ENCODE measurements around the gene MICALL2.

The MICALL2 gene

DNA sequence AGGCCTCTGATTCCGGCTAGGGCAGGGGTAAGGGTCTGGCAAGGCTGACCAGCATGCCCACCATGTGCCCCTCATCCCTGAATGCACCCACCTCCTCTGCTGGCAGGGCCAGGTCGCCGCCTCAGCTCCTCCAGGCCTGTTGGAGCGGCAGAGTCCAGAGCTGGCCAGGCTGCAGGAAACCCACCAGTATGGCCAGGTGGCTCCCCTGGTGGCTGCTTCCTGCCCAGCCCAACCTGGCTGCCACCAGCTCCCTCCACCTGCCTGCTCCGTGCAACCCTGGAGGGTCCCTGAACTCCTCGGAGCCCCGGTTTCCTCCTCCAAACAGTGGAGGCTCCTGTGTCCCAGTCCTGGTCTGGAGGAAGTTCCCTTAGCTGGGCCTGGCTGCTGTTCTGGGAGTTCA lies 39.6 kb downstream of the MICALL2 start:
- no peaks in the 10 kb centered on the region for H3K36me3 ChIP-seq (ENCODE audit: low read length)
- H4K20me1 ChIP-seq (ENCODE audit: low read depth, low read length) = no peaks in the 10 kb centered on the region
- no peaks in the 10 kb centered on the region for H3K79me2 ChIP-seq (ENCODE audit: insufficient read depth, low read length)
- H3K27me3 ChIP-seq (ENCODE audit: low read length) = no peaks in the 10 kb centered on the region
- no peak overlapping the region for H3K9ac ChIP-seq (ENCODE audit: low read length)
- H3F3A ChIP-seq (ENCODE audit: insufficient read depth) = no peaks in the 10 kb centered on the region
- H3K4me2 ChIP-seq (ENCODE audit: low read depth, low read length, poor library complexity, severe bottlenecking) = no peak overlapping the region
- no peaks in the 10 kb centered on the region for H3K9me2 ChIP-seq (replicated peaks; ENCODE audit: insufficient read depth, low read length)
- no peak overlapping the region for H3K4me3 ChIP-seq (ENCODE audit: insufficient read depth, low read length, poor library complexity, severe bottlenecking)
- TF ChIP-seq EZH2phosphoT487 (conservative IDR thresholded peaks at IDR 0.05; ENCODE audit: low read length) = no peak
- TF ChIP-seq, protein P1, sequence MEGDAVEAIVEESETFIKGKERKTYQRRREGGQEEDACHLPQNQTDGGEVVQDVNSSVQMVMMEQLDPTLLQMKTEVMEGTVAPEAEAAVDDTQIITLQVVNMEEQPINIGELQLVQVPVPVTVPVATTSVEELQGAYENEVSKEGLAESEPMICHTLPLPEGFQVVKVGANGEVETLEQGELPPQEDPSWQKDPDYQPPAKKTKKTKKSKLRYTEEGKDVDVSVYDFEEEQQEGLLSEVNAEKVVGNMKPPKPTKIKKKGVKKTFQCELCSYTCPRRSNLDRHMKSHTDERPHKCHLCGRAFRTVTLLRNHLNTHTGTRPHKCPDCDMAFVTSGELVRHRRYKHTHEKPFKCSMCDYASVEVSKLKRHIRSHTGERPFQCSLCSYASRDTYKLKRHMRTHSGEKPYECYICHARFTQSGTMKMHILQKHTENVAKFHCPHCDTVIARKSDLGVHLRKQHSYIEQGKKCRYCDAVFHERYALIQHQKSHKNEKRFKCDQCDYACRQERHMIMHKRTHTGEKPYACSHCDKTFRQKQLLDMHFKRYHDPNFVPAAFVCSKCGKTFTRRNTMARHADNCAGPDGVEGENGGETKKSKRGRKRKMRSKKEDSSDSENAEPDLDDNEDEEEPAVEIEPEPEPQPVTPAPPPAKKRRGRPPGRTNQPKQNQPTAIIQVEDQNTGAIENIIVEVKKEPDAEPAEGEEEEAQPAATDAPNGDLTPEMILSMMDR (IDR thresholded peaks at IDR 0.05; ENCODE audit: insufficient read depth, low read length, poor library complexity, severe bottlenecking) = no peak
- no peak overlapping the region for H3K27ac ChIP-seq (ENCODE audit: low read depth, low read length)
- H3K9me3 ChIP-seq (ENCODE audit: insufficient read depth, low read length) = no peaks in the 10 kb centered on the region
- H2AFZ ChIP-seq (ENCODE audit: low read depth, low read length, severe bottlenecking) = no peak overlapping the region

DNA sequence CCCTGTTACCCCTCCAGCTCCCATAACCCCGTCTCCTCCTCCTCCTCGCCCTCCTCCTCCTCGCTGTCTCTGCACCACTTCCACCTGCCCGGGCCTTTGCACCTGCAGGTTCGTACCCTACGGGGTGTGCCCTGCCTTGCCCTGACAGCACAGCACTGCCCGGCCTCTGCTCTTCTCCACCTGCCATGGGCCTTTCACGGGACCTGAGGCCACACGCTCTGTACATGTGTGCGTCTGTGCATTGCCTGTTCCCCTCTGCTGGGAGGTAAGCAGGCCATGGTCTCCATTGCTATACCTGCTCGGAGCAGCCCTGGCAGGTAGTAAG lies 40.0 kb downstream of the MICALL2 start:
- TF ChIP-seq, protein P1 (IDR thresholded peaks at IDR 0.05; ENCODE audit: insufficient read depth, low read length, poor library complexity, severe bottlenecking) = no peak
- no peak for TF ChIP-seq EZH2phosphoT487 (conservative IDR thresholded peaks at IDR 0.05; ENCODE audit: low read length)
- Histone ChIP-seq H2AFZ (ENCODE audit: low read depth, low read length, severe bottlenecking) (no peak overlapping the region), H3F3A (ENCODE audit: insufficient read depth) (no peaks in the 10 kb centered on the region), H3K9me2 (replicated peaks; ENCODE audit: insufficient read depth, low read length) (no peaks in the 10 kb centered on the region), H4K20me1 (ENCODE audit: low read depth, low read length) (no peaks in the 10 kb centered on the region), H3K36me3 (ENCODE audit: low read length) (no peaks in the 10 kb centered on the region), H3K79me2 (ENCODE audit: insufficient read depth, low read length) (no peaks in the 10 kb centered on the region), H3K27ac (ENCODE audit: low read depth, low read length) (no peak overlapping the region), H3K27me3 (ENCODE audit: low read length) (no peaks in the 10 kb centered on the region), H3K4me2 (ENCODE audit: low read depth, low read length, poor library complexity, severe bottlenecking) (no peak overlapping the region), H3K9ac (ENCODE audit: low read length) (no peak overlapping the region), H3K9me3 (ENCODE audit: insufficient read depth, low read length) (no peaks in the 10 kb centered on the region), H3K4me3 (ENCODE audit: insufficient read depth, low read length, poor library complexity, severe bottlenecking) (no peak overlapping the region)

DNA sequence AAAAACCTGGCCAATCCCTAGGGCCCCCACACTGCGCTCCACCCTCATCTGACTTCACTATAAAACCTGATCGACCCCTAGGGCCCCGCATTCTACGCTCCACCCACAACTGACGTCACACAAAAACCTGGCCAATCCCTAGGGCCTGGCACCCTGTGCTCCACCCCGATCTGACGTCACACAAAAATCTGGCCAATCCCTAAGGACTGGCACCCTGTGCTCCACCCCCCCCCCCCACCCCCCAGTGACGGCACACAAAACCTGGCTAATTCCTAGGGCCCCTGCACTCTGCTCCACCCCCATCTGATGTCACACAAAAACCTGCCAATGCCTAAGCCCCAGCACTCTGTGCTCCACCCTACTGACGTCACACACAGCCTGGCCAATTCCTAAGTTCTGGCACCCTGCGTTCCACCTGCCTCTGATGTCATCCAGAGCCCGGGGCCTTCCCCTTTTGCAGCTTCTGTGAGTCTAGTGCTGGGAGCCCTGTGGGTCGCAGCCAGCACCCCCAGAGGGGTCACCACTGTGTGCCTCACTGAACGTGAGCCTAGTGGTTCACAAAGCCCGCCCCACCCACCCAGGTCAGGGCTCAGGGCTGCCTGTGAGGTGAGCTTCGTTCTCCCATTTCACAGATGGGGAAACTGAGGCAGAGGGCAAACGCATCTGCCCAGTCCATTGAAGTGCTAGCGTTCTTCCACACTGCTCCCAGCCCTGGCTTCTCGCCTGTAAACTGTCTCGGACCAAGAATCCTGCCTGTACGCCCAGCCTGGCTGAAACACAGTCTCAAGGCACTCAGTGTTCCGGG lies 40.6 kb downstream of the MICALL2 start:
- H2AFZ ChIP-seq (ENCODE audit: low read depth, low read length, severe bottlenecking) = no peak overlapping the region
- TF ChIP-seq EZH2phosphoT487 (conservative IDR thresholded peaks at IDR 0.05; ENCODE audit: low read length) = no peak
- TF ChIP-seq, protein P1 (IDR thresholded peaks at IDR 0.05; ENCODE audit: insufficient read depth, low read length, poor library complexity, severe bottlenecking) = no peak
- H3K36me3 ChIP-seq (ENCODE audit: low read length) = no peaks in the 10 kb centered on the region
- H3K27me3 ChIP-seq (ENCODE audit: low read length) = no peaks in the 10 kb centered on the region
- H3K4me2 ChIP-seq (ENCODE audit: low read depth, low read length, poor library complexity, severe bottlenecking) = no peak overlapping the region
- no peak overlapping the region for H3K9ac ChIP-seq (ENCODE audit: low read length)
- no peaks in the 10 kb centered on the region for H3K9me3 ChIP-seq (ENCODE audit: insufficient read depth, low read length)
- H3F3A ChIP-seq (ENCODE audit: insufficient read depth) = no peaks in the 10 kb centered on the region
- H3K4me3 ChIP-seq (ENCODE audit: insufficient read depth, low read length, poor library complexity, severe bottlenecking) = no peak overlapping the region
- no peak overlapping the region for H3K27ac ChIP-seq (ENCODE audit: low read depth, low read length)
- H3K9me2 ChIP-seq (replicated peaks; ENCODE audit: insufficient read depth, low read length) = no peaks in the 10 kb centered on the region
- no peaks in the 10 kb centered on the region for H4K20me1 ChIP-seq (ENCODE audit: low read depth, low read length)
- H3K79me2 ChIP-seq (ENCODE audit: insufficient read depth, low read length) = no peaks in the 10 kb centered on the region
